KOPT-K1 (cell line): ENCODE data around the gene LRRN3.

ENCODE experiments used
- H3K27ac ChIP-seq: fragments of 200-600 bp; sonication (generic); 2 replicates; pipeline ENCODE4 v1.5.1; 2016; ENCODE audit warnings: antibody characterized with exemption, mild to moderate bottlenecking, low read depth, low read length; ENCODE audit not compliant: poor library complexity, severe bottlenecking
- H3K36me3 ChIP-seq: fragments of 200-600 bp; sonication (generic); 2 replicates; pipeline ENCODE4 v1.5.1; 2017; ENCODE audit warnings: antibody characterized with exemption, mild to moderate bottlenecking, low read length, moderate library complexity; ENCODE audit not compliant: insufficient read depth
- H3K9me3 ChIP-seq: fragments of 200-600 bp; sonication (generic); 2 replicates; pipeline ENCODE4 v1.5.1; 2017; ENCODE audit warnings: antibody characterized with exemption, low read length, mild to moderate bottlenecking; ENCODE audit not compliant: insufficient read depth, poor library complexity, severe bottlenecking

LRRN3 gene

GRCh38 chr7:111089822-111090426 lies 1.0 kb upstream of the LRRN3 start:
- H3K9me3 ChIP-seq: peaks cover 5% of the 10 kb centered on the region
- H3K27ac ChIP-seq: no peak overlapping the region
- H3K36me3 ChIP-seq: no peaks in the 10 kb centered on the region

GRCh38 chr7:111091593-111092358 lies 849 bp downstream of the LRRN3 start:
- H3K9me3 ChIP-seq: no peaks in the 10 kb centered on the region
- no peak overlapping the region for H3K27ac ChIP-seq
- no peaks in the 10 kb centered on the region for H3K36me3 ChIP-seq

- H3K9me3 ChIP-seq: no peaks in the 10 kb centered on the region
- H3K36me3 ChIP-seq: no peaks in the 10 kb centered on the region
- H3K27ac ChIP-seq: no peak overlapping the region
Observed at GRCh38 chr7:111092406-111093236, 1.7 kb downstream of the LRRN3 start.

- no peaks in the 10 kb centered on the region for H3K36me3 ChIP-seq
- no peaks in the 10 kb centered on the region for H3K9me3 ChIP-seq
- no peak overlapping the region for H3K27ac ChIP-seq
Observed at GRCh38 chr7:111093496-111093895, 2.6 kb downstream of the LRRN3 start.

- Histone ChIP-seq H3K27ac (no peak overlapping the region), H3K9me3 (no peaks in the 10 kb centered on the region), H3K36me3 (no peaks in the 10 kb centered on the region)
Observed at GRCh38 chr7:111094419-111094818, 3.5 kb downstream of the LRRN3 start.

GRCh38 chr7:111096997-111097396 lies 6.1 kb downstream of the LRRN3 start:
- Histone ChIP-seq H3K27ac (no peak overlapping the region), H3K9me3 (no peaks in the 10 kb centered on the region)

GRCh38 chr7:111098011-111098925 lies 7.3 kb downstream of the LRRN3 start:
- Histone ChIP-seq H3K9me3 (no peaks in the 10 kb centered on the region), H3K36me3 (no peaks in the 10 kb centered on the region), H3K27ac (no peak overlapping the region)

More at GRCh38 chr7:111096997-111097396, 6.1 kb downstream of the LRRN3 start:
- no peaks in the 10 kb centered on the region for H3K36me3 ChIP-seq

- Histone ChIP-seq H3K9me3 (no peaks in the 10 kb centered on the region), H3K36me3 (no peaks in the 10 kb centered on the region), H3K27ac (no peak overlapping the region)
Observed at GRCh38 chr7:111098926-111099250, 8.0 kb downstream of the LRRN3 start.

GRCh38 chr7:111101856-111102646 lies 11.1 kb downstream of the LRRN3 start:
- Histone ChIP-seq H3K9me3 (no peaks in the 10 kb centered on the region), H3K27ac (no peak overlapping the region), H3K36me3 (no peaks in the 10 kb centered on the region)

GRCh38 chr7:111103136-111103535 lies 12.2 kb downstream of the LRRN3 start:
- H3K36me3 ChIP-seq: no peaks in the 10 kb centered on the region
- no peak overlapping the region for H3K27ac ChIP-seq
- no peaks in the 10 kb centered on the region for H3K9me3 ChIP-seq

GRCh38 chr7:111103678-111104274 lies 12.8 kb downstream of the LRRN3 start:
- Histone ChIP-seq H3K36me3 (no peaks in the 10 kb centered on the region), H3K27ac (no peak overlapping the region), H3K9me3 (no peaks in the 10 kb centered on the region)

GRCh38 chr7:111104710-111105109 lies 13.8 kb downstream of the LRRN3 start:
- Histone ChIP-seq H3K9me3 (no peaks in the 10 kb centered on the region), H3K27ac (no peak overlapping the region), H3K36me3 (no peaks in the 10 kb centered on the region)

- H3K36me3 ChIP-seq: no peaks in the 10 kb centered on the region
- no peak overlapping the region for H3K27ac ChIP-seq
- H3K9me3 ChIP-seq: no peaks in the 10 kb centered on the region
Observed at GRCh38 chr7:111105269-111105668, 14.3 kb downstream of the LRRN3 start.

- Histone ChIP-seq H3K36me3 (no peaks in the 10 kb centered on the region), H3K9me3 (no peaks in the 10 kb centered on the region), H3K27ac (no peak overlapping the region)
Observed at GRCh38 chr7:111107579-111107978, 16.7 kb downstream of the LRRN3 start.
